Thyroid gland (tissue), 4 donors: Measurements from ENCODE around the gene OR52W1. TPM values are rescaled to one million over a fixed set of nuclear protein-coding genes. Genes with fewer than 3 reads are reported as not detected.

ENCODE experiments used
- total RNA-seq, 4 donors: library from RNA; depleted of rRNA; stranded (reverse); fragments of >200 nt; gene quantifications; one replicate each; pipeline ENCODE4 v1.2.3, GENCODE V29; 2016

OR52W1 gene
- total RNA-seq, 4 donors from 2014 or later = not detected

Other genes with a start within 250 kb of the OR52W1 start
- not detected for gene OR56A5, start 230.7 kb upstream of the OR52W1 start, total RNA-seq
- gene OR52L1, start 212.2 kb upstream of the OR52W1 start, total RNA-seq = not detected
- gene OR56A4, start 192.3 kb upstream of the OR52W1 start, total RNA-seq = not detected
- gene OR56A1, start 168.5 kb upstream of the OR52W1 start, total RNA-seq = not detected
- not detected for gene OR56B4, start 91.5 kb upstream of the OR52W1 start, total RNA-seq
- under 1 TPM in 1 of 4 donors, not detected in 3; 0.33 TPM for gene OR52B2, start 28.9 kb upstream of the OR52W1 start, total RNA-seq
- gene C11orf42, start 6.3 kb downstream of the OR52W1 start, total RNA-seq = not detected
- gene FHIP1B, start 35.4 kb downstream of the OR52W1 start, total RNA-seq = 10 to 100 TPM; 37.1 to 60.8 (median 43.6) TPM
- under 1 TPM in 2 of 4 donors, not detected in 2; 0.39 to 0.67 TPM for gene CNGA4, start 39.9 kb downstream of the OR52W1 start, total RNA-seq
- gene CCKBR, start 60.6 kb downstream of the OR52W1 start, total RNA-seq = 1 to 10 TPM in 1 of 4 donors, not detected in 3; 1.0 TPM
- gene CAVIN3, start 121.3 kb downstream of the OR52W1 start, total RNA-seq = 10 to 100 TPM; 18.6 to 36.5 (median 30.1) TPM
- gene SMPD1, start 191.2 kb downstream of the OR52W1 start, total RNA-seq = 10 to 100 TPM; 39.6 to 82.4 (median 57.6) TPM
- 10 to 100 TPM; 36.4 to 54.1 (median 45.4) TPM for gene APBB1, start 219.9 kb downstream of the OR52W1 start, total RNA-seq
- gene HPX, start 241.8 kb downstream of the OR52W1 start, total RNA-seq = under 1 TPM in 2 of 4 donors, not detected in 2; 0.33 to 0.67 TPM